ENCODE results near the gene C20orf204.

GRCh38 chr20:64049060-64049877 is 13.3 kb downstream of the C20orf204 start, which contains the start of gene SOX18:
- TF ChIP-seq, protein P1, sequence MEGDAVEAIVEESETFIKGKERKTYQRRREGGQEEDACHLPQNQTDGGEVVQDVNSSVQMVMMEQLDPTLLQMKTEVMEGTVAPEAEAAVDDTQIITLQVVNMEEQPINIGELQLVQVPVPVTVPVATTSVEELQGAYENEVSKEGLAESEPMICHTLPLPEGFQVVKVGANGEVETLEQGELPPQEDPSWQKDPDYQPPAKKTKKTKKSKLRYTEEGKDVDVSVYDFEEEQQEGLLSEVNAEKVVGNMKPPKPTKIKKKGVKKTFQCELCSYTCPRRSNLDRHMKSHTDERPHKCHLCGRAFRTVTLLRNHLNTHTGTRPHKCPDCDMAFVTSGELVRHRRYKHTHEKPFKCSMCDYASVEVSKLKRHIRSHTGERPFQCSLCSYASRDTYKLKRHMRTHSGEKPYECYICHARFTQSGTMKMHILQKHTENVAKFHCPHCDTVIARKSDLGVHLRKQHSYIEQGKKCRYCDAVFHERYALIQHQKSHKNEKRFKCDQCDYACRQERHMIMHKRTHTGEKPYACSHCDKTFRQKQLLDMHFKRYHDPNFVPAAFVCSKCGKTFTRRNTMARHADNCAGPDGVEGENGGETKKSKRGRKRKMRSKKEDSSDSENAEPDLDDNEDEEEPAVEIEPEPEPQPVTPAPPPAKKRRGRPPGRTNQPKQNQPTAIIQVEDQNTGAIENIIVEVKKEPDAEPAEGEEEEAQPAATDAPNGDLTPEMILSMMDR (IDR thresholded peaks at IDR 0.05) = no peak
- TF ChIP-seq POLR2AphosphoS5 (IDR thresholded peaks at IDR 0.05) = peak in 1 of 3 donors; percentile 17
- TF ChIP-seq EP300 (IDR thresholded peaks at IDR 0.05; ENCODE audit: low read depth) = no peak

Measured in transverse colon (tissue), 4 donors.